Measurements from ENCODE around the gene ZSCAN10. TPM values are rescaled to one million over a fixed set of nuclear protein-coding genes. Genes with fewer than 3 reads are reported as not detected.
"Not testable (repeated sequence)": the region's sequence is repeated elsewhere in the genome, so short reads cannot be mapped to it uniquely, and the experiment has no call there.

Gene ZSCAN10
- total RNA-seq, 4 donors from 2014 or later, result 1.7 TPM; not detected in 3

DNA sequence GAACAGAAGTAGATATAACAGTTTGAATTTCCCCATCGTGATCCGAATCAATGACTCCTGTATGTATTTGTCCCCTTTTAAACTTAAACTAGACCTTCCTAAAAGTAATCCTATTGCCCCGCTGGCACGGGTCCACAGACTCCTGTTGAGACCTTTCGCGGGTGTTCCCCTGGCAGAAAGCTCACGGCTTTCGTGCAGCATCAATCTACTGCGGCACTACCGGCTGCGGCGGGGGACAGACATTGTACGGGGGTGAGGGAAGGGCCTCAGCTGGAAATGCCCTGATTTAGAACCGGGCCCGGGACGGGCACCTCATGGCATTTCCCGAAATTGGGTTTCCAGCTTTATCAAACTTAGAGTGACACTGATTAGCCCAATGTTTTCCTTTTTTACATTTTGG lies 19.1 kb downstream of the ZSCAN10 start:
- TF ChIP-seq POLR2AphosphoS5 (IDR thresholded peaks at IDR 0.05) (no peak), EP300 (IDR thresholded peaks at IDR 0.05) (no peak), POLR2A (IDR thresholded peaks at IDR 0.05) (no peak)
- TF ChIP-seq, protein P1, sequence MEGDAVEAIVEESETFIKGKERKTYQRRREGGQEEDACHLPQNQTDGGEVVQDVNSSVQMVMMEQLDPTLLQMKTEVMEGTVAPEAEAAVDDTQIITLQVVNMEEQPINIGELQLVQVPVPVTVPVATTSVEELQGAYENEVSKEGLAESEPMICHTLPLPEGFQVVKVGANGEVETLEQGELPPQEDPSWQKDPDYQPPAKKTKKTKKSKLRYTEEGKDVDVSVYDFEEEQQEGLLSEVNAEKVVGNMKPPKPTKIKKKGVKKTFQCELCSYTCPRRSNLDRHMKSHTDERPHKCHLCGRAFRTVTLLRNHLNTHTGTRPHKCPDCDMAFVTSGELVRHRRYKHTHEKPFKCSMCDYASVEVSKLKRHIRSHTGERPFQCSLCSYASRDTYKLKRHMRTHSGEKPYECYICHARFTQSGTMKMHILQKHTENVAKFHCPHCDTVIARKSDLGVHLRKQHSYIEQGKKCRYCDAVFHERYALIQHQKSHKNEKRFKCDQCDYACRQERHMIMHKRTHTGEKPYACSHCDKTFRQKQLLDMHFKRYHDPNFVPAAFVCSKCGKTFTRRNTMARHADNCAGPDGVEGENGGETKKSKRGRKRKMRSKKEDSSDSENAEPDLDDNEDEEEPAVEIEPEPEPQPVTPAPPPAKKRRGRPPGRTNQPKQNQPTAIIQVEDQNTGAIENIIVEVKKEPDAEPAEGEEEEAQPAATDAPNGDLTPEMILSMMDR (IDR thresholded peaks at IDR 0.05), result no peak
- Histone ChIP-seq H3K27me3 (no peaks in the 10 kb centered on the region), H3K27ac (no peak overlapping the region), H3K36me3 (no peaks in the 10 kb centered on the region), H3K9me3 (no peaks in the 10 kb centered on the region), H3K4me3 (no peak overlapping the region), H3K4me1 (no peaks in the 10 kb centered on the region)
- WGBS, 2 donors (ENCODE audit: low coverage in 1 of 2), result 84% methylated on average over 6 to 17 of the region's 17 CpGs
- ATAC-seq, result no peak

DNA sequence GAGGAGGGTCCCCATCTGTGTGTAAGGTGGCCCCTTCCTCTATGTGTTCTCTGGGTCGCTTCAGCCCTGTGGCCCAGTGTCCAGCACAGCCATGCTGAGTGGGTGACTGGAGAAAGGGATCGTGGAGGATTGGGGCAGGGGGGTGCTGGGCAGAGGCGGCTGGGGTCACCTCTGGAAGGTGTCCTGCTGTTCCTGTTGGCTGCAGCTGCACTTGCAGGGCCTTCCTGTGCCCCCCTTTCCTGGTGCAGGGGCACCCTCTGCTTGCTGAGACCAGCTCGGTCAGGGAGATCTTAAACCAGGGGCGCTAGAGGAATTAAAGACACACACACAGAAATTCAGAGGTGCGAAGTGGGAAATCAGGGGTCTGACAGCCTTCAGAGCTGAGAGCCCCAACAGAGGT lies 22.5 kb downstream of the ZSCAN10 start:
- no peak overlapping the region for H3K27ac ChIP-seq
- H3K27me3 ChIP-seq, result peaks cover 9% of the 10 kb centered on the region
- no peaks in the 10 kb centered on the region for H3K4me1 ChIP-seq
- no peak for TF ChIP-seq POLR2A (IDR thresholded peaks at IDR 0.05)
- no peak for TF ChIP-seq EP300 (IDR thresholded peaks at IDR 0.05)
- TF ChIP-seq POLR2AphosphoS5 (IDR thresholded peaks at IDR 0.05), result no peak
- TF ChIP-seq, protein P1 (IDR thresholded peaks at IDR 0.05), result no peak
- H3K4me3 ChIP-seq, result no peak overlapping the region
- WGBS, 2 donors (ENCODE audit: low coverage in 1 of 2), result no CpG with 5 or more reads among the region's 6 CpGs
- H3K36me3 ChIP-seq, result no peaks in the 10 kb centered on the region
- ATAC-seq, result no peak
- no peaks in the 10 kb centered on the region for H3K9me3 ChIP-seq

DNA sequence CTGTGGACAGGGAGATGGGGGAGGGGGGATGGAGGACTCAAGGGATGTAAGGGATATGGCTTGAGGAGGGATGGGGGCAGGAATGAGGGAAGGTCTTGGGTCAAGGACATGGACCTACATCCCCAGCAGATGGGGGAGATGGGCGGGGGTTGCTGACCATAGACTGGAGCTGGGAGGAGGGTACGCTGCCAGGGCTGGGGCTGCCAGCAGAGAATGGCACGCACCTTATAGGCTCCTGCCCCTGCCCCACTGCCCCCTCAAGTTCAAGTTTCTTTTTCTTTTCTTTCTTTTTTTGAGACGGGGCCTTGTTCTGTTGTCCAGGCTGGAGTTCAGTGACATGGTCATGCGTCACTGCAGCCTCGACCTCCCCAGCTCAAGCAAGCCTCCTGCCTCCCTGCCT lies 23.1 kb downstream of the ZSCAN10 start:
- not testable (repeated sequence) for H3K4me3 ChIP-seq, ATAC-seq

GRCh38 chr16:3075523-3075915 lies 23.6 kb downstream of the ZSCAN10 start:
- Histone ChIP-seq H3K27ac (no peak overlapping the region), H3K4me3 (no peak overlapping the region), H3K9me3 (no peaks in the 10 kb centered on the region), H3K36me3 (no peaks in the 10 kb centered on the region), H3K4me1 (no peaks in the 10 kb centered on the region), H3K27me3 (peaks cover 9% of the 10 kb centered on the region)
- WGBS, 2 donors (ENCODE audit: low coverage in 1 of 2), result 40 to 83% methylated on average over 1 of the region's 10 CpGs
- TF ChIP-seq POLR2A (IDR thresholded peaks at IDR 0.05) (no peak), POLR2AphosphoS5 (IDR thresholded peaks at IDR 0.05) (no peak), EP300 (IDR thresholded peaks at IDR 0.05) (no peak)
- TF ChIP-seq, protein P1 (IDR thresholded peaks at IDR 0.05), result no peak
- no peak for ATAC-seq

More for the DNA sequence above, 23.1 kb downstream of the ZSCAN10 start:
- not testable (repeated sequence) for H3K27ac ChIP-seq, H3K27me3 ChIP-seq, H3K4me1 ChIP-seq, H3K36me3 ChIP-seq, H3K9me3 ChIP-seq
- 92 to 100% methylated on average over 3 to 6 of the region's 6 CpGs for WGBS, 2 donors (ENCODE audit: low coverage in 1 of 2)

GRCh38 chr16:3074860-3075522 lies 24.1 kb downstream of the ZSCAN10 start:
- 57 to 70% methylated on average over 7 to 8 of the region's 9 CpGs for WGBS, 2 donors (ENCODE audit: low coverage in 1 of 2)

More at GRCh38 chr16:3074860-3075522, 24.1 kb downstream of the ZSCAN10 start:
- Histone ChIP-seq H3K4me1 (no peaks in the 10 kb centered on the region), H3K27me3 (peaks cover 9% of the 10 kb centered on the region), H3K27ac (no peak overlapping the region), H3K4me3 (no peak overlapping the region), H3K36me3 (no peaks in the 10 kb centered on the region), H3K9me3 (no peaks in the 10 kb centered on the region)
- ATAC-seq, result no peak
- TF ChIP-seq, protein P1 (IDR thresholded peaks at IDR 0.05), result no peak
- no peak for TF ChIP-seq POLR2A (IDR thresholded peaks at IDR 0.05)
- no peak for TF ChIP-seq EP300 (IDR thresholded peaks at IDR 0.05)
- no peak for TF ChIP-seq POLR2AphosphoS5 (IDR thresholded peaks at IDR 0.05)

All from gastroesophageal sphincter (tissue), 4 donors.